Globus pallidus (tissue), 1 donor: ENCODE measurements around the gene A3GALT2.

Experiments used
- DNase-seq: peaks from one replicate; pipeline ENCODE4 v3.0.0-alpha.2; 2015; ENCODE audit warnings: low spot score

A3GALT2 gene

DNA sequence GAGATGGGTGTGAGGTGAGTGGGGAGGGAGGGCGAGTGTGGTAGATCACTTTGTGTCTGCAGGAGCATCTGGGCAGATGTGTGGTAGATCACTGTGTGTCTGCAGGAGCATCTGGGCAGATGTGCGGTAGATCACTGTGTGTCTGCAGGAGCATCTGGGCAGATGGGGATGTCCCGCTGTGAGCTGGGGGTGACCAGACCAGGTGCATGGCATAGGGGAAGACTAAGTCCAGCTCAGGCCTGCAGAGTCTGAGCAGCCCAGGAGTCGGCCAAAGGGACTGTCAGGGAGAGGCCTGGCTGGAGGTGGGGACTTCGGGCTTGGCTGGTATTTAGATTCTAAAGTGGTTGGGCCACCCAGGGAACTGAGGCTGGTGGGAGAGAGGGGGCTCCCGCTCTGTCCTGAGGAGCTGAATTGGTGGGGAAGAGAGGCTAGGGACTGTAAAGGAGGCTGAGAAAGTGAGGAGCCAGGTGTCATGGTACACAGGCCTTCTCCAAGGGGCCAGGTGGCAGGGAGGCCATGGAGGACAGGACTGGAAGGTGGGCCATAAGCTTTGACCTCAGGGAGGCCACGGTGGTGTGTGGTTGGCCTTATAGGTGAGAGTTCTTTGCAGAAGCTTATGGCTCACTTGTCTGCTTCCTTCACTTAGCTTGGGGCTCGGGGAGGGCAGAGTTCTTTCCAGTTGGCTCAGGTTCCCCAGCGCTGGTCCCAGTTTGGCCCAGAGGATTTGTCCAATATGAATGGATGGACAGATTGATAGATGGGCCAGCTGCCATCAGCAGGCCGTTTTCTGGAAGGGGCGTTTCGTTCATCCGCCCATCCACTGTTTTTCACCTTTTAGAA, 49.0 kb downstream of the A3GALT2 start:
- no peak for DNase-seq

GRCh38 chr1:33270808-33271465, 50.0 kb downstream of the A3GALT2 start:
- DNase-seq = no peak

DNA sequence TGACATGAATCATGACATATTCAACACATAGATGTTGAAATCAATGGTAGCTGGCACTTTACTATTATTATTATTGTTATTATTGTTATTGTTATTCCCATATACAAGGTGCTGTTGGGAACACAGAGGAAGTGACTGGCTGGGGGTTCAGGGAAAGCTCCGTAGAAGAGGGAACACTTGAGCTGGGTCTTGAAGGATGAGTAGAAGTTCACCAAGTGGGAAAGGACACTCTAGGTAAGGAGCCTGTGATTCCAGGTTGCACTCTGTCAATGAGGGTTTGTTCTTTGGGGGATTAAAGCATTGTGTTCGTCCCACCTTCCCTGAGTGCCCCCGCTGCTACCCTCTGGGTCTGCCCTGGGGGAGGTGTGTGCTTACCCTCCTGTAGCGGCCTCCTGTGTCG, 50.5 kb downstream of the A3GALT2 start:
- DNase-seq = no peak

DNA sequence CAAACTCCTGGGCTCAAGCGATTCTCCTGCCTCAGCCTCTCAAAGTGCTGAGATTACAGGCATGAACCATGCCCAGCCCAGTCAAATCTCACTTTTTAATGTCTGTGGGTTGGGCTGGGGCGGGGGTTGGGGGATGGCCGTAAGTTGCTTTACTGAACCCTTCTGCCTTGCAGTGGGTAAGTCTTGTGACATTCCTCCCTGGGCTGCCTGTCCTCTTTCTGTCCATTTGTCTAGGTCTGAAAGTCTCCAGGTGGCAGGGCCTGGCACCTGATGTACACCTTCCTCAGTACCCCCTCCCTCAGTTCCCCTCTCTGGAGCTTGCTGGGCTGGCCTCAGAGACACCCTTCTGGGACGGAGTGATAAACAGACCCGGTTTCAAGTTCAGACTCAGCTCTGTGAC, 51.3 kb downstream of the A3GALT2 start:
- no peak for DNase-seq

DNA sequence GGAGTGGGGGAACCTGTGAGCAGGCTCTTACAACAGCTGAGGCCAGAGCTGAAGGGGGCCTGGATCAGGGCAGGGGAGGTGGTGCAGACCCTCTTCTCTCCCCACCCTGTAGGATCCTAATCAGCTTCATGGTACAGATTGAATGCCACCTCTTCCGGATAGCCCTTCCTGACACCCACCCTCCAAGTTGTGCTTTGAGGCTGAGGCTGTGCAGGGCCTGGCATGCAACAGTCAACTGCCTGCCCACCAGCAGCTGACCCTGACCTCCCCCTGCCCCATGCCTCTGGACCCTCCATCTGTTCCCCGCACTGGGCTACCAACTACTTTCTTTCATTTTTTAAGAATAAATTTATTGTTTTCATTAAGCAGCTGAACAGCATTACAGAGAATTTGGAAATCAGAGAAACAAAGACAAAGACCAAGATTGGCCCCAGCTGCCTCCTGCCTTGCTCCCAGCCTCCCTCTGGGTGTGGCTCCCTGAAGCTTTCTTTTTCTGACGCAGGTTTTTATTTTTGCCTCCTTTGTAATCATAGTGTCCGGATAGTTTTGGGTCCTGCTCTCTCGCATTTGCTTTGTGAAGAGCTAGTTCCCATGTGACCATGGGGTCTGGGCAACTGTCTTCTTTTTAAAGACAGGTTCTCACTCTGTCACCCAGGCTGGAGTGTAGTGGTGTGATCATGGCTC, 51.8 kb downstream of the A3GALT2 start:
- DNase-seq = no peak

GRCh38 chr1:33268457-33268856, 52.4 kb downstream of the A3GALT2 start:
- DNase-seq = no peak

- DNase-seq = no peak
These were observed 53.3 kb downstream of the A3GALT2 start for GRCh38 chr1:33267468-33268205.

DNA sequence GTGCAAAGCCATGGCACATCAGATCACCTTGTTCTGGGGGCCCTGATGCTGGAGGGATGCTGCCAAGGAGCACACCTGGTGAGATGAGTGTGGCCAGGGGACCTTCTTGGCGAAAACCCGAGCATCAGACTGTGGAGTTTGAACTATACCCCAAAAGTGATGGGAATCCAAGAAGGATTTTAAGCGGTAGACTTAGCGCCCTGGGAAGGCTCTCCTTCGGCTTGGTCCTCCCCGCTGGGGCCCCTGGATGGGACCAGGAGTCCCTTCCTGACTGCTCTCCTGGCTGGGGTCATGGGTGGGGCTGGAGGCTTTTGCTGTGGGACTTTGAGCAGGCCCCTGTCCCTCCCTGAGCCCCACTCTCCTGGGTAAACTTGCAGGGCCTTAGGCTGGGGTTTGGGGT, 54.1 kb downstream of the A3GALT2 start:
- DNase-seq = no peak

DNA sequence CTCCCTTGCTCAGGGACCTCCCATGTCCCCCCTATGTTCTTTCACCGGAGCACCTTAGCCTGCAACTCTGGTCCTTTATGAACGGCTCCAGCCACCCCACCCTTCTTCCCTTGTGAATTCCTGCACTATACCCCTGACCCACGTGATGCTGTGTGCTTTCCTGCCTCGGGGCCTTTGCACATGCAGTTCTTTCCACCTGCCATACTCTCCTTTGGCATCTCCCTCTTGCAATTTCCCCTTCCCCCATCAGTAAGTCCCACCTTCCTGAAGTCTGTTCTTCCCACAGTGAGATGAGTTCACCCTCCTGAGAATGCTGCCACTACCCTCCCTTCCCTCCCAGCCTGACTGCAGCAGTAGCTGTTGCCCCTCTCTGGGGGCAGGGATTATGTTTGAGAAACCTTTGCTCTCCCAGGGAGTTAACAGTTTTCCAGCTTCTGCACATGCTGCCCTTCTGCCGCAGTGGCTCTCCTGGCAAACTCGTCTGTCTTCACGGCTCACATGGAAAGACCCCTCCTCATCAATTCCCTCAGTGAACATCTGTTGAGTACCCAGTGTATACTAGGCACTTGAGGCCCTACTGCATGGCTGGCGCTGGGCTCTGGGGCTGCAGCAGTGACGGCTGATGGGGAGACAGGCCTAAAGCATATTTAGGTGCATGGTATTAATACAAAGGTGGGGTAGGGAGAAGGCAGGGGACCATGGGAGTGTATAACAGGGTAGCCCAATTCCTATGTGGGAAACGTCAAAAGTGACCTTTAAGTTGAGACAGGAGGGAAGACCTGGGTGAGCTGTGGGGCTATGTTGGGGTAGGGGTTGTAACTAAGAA, 54.9 kb downstream of the A3GALT2 start:
- no peak for DNase-seq

GRCh38 chr1:33263890-33264504, 56.9 kb downstream of the A3GALT2 start:
- DNase-seq = no peak

- no peak for DNase-seq
These were observed 59.6 kb downstream of the A3GALT2 start for GRCh38 chr1:33261344-33261743.

GRCh38 chr1:33260439-33260838, 60.5 kb downstream of the A3GALT2 start:
- no peak for DNase-seq

DNA sequence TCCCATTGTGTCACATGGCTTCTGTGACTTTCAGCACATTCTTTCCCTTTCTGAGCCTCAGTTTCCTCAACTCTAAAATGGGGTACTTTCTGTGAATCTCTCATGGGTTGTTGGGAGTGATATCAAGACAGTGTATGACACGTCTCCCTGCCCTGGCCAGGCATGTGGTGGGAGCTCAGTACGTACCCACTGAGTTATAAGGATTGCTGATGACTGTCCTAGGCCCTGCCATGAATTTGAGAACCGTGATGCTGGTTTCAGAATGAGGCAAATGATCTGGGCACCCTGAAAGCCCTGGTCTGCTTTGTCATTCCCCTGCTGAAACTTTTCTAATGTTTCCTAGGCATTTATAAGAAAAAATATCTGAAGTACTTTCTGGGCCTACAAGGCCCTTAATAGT, 61.0 kb downstream of the A3GALT2 start:
- no peak for DNase-seq

GRCh38 chr1:33258788-33259274, 62.1 kb downstream of the A3GALT2 start:
- no peak for DNase-seq

- no peak for DNase-seq
These were observed 62.9 kb downstream of the A3GALT2 start for GRCh38 chr1:33257772-33258712.

DNA sequence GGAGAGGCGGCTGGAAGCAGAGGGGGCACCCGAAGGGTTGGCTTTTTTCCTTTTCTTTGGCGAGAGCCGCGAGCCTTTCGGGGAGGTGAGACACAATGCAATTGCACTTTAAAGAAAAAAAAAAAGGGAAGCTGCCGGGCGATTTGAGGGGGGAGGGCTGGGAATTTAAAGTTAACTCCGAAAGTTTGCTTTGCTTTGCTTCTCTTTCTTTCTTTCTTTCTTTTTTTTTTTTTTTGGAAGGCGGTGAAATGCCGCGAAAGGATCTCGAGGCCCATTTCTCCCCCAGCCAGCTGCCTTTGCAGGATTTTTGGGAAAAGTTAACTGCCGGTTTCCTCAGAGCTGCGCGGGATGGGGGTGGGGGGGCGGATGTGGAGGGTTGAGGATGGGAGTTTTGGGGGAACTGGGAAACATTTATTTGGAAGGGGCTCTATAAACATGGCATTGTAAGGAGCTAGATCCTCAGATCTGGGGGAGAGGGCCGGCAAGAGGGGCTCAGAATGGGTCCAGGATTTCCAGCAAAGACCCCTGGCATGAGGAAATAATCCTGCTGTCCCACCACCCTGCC, 63.6 kb downstream of the A3GALT2 start:
- peak; percentile 25 for DNase-seq
